Measurements from ENCODE around the gene FUBP3.

FUBP3 gene

DNA sequence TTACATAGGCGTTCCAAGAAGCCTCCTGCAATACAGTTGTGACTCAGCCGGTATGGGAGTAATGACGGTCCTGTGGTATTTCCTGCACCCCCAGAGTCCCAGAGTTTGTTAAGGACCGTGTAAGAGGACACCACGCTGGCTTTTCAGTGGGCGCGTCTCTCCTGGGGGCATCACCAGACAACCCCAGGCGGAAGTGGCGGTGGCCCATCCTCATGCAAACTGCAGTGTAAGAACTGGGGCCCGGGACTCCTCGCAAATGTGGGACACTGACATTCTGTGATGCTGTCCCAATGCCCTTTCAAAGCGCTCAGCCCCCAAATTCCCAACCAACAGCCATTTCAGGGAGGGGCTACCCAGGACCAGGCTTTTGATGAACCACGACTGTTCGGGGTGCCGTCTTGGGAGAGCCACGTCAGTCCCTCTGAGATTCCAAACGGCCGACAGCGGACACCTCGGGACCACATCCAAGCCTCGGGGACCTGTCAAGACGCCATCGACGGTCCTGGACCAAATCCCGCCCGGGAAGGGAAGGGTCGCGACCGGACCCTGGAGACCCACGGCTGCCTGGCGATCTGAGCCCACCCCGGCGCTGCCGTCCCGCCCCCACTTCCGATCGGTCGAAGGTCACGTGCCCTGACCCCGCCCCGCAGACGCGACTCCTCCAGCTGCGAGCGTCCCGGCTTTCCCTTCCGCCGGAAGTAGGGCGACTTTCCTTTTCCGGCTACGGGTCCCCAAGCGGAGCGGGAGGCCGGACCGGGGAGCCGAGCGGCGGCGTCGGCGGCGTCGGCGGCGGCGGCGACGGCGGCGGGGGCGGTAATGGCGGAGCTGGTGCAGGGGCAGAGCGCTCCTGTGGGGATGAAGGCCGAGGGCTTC, at the start of gene FUBP3:
Gene FUBP3, plus strand, starts transcription at position 713 of the 873 bp plus-strand sequence. Its CDS starts 104 bp downstream, at position 817.
- peak; percentile 88 for DNase-seq (ENCODE audit: low read depth)

DNA sequence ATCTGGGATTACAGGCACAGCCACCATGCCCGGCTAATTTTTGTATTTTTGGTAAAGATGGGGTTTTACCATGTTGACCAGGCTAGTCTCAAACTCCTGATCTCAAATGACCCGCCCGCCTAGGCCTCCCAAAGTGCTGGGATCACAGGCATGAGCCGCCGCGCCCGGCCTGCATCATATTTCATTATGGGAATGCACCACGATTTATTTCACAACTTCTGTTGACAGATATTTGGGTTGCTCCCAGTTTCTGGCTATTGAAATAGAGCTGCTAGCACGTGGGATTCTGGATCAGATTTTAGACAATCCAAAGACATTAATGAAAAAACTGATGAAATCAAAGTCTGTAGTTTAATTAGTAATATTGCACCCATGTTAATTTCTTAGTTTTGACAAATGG, 48.4 kb upstream of the FUBP3 start:
- DNase-seq (ENCODE audit: low read depth) = no peak

GRCh38 chr9:130531670-130532069, 47.7 kb upstream of the FUBP3 start:
- no peak for DNase-seq (ENCODE audit: low read depth)

DNA sequence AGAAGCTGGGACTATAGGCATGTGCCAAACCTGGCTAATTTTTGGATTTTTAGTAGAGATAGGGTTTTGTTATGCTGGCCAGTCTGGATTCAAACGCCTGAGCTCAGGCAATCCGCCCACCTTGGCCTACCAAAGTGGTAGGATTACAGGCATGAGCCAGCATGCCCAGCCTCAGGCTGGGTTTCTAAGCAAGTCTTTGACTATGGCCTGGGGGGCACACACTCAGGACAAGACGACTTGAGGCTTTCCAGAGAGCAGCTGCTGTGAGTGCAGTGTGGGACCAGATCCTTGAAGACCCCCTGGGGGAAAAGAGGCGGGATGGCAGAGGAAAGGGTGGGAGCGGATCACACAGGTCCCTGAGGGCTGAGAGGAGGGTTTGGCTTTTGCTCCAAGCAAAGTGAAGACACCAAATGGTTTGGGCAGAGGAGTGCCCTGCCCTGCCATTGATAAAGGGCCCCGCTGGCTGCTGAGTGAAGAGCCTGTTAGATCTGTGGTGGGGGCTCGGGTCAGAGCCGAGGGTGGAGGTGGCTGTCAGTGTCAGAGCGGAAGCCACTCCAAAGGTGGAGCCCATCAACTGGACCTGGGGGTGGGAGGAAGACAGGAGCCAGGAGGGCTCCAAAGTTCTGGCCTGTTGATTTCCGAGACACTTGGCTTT, 46.8 kb upstream of the FUBP3 start:
- DNase-seq (ENCODE audit: low read depth) = no peak

GRCh38 chr9:130535818-130536521, 43.4 kb upstream of the FUBP3 start:
- DNase-seq (ENCODE audit: low read depth) = no peak

DNA sequence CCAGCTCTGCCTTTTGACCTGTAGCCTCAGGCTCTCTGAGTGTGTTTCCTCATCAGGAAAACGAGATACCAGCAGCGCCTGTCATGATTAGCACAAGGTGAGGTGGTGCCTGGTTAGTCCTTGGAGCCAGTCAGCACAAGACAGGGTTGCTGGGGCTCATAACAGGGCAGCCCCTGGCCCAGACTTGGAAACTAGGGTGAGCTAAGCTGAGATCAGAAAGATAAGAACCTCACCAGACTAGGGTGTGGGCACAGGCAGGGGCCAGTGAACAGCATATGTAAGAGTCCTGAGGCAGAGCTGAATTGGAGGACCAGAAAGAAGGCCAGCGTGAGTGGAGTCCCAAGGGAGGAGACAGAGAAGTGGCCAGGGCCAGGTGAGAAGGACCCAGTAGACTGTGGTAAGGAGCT, 42.7 kb upstream of the FUBP3 start:
- no peak for DNase-seq (ENCODE audit: low read depth)

- DNase-seq (ENCODE audit: low read depth) = no peak
Measured at GRCh38 chr9:130537346-130538050, 41.9 kb upstream of the FUBP3 start.

DNA sequence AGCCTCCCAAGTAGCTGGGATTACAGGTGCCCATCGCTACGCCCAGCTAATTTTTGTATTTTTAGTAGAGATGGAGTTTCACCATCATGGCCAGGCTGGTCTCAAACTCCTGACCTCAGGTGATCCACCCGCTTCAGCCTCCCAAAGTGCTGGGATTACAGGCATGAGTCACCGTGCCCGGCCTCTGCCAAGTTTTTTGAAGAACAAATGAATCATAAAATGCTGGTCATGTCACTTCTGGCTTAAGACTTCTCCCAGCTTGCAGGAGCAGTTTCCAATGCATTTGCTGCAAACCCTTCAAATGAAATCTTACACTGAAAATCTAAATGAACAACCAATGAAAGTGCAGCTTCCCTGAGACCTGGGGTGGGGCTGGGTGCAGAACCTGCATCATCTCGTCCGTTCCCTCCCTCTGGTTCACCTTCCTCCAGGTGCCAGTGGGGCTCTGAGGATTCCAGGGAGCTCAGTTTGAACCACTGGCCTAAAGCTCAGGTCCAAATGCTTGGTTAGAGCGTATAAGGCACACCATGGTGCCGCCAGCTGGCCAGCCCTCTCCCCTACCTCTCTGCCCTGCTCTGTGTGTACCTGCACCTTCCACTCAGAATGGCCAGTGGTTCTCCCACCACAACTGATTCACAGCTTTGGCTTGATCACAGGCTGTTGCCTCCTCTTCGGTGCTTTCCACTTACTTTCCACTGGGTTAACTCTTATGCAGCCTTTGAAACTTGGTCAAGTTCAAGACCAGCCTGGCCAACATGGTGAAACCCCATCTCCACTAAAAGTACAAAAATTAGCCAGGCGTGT, 39.8 kb upstream of the FUBP3 start:
- DNase-seq (ENCODE audit: low read depth) = no peak

GRCh38 chr9:130541533-130541932, 37.8 kb upstream of the FUBP3 start:
- DNase-seq (ENCODE audit: low read depth) = no peak

DNA sequence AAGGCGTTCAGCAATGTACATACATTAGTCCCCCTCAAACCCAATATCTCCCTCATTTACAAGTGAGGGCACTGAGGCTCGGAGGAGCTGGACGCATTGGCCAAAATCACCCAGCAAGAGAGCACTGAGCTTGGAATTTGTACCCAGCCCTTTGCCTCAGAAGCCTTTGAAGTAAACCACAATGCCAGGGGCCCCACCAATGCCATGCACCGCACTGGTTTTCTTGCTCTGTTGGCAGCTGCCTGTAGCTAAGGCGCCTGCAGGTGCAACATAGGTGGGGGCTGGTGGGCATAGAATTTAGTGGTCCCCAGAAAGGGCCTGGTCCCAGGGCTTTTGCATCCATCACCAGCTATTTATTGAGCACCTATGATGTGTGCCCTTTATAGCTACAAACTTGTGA, 37.3 kb upstream of the FUBP3 start:
- no peak for DNase-seq (ENCODE audit: low read depth)

- no peak for DNase-seq (ENCODE audit: low read depth)
Measured at GRCh38 chr9:130542457-130543228, 36.7 kb upstream of the FUBP3 start.

GRCh38 chr9:130543368-130543767, 36.0 kb upstream of the FUBP3 start:
- no peak for DNase-seq (ENCODE audit: low read depth)

GRCh38 chr9:130543859-130544258, 35.5 kb upstream of the FUBP3 start:
- no peak for DNase-seq (ENCODE audit: low read depth)

DNA sequence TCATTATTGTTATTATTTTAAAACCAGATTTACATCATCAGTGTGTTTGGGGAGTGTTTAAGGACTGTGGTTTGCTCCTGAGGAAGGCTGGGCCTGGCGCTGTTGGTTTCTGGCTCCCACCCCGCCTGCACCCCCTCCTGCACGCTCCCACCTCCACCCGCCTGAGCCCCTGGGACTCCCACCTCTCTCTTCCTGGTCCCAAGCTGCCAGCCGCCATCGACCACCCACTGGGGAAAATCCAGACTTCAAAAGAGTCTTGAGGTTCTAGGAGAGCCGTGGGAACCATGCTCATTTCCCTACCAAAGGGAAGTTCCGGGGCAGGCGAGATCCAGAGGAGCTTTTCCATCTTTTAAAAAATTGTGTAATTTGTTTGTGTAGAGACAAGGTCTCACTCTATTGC, 35.0 kb upstream of the FUBP3 start:
- DNase-seq (ENCODE audit: low read depth) = no peak

- DNase-seq (ENCODE audit: low read depth) = no peak
Measured at GRCh38 chr9:130548103-130548502, 31.3 kb upstream of the FUBP3 start.

DNA sequence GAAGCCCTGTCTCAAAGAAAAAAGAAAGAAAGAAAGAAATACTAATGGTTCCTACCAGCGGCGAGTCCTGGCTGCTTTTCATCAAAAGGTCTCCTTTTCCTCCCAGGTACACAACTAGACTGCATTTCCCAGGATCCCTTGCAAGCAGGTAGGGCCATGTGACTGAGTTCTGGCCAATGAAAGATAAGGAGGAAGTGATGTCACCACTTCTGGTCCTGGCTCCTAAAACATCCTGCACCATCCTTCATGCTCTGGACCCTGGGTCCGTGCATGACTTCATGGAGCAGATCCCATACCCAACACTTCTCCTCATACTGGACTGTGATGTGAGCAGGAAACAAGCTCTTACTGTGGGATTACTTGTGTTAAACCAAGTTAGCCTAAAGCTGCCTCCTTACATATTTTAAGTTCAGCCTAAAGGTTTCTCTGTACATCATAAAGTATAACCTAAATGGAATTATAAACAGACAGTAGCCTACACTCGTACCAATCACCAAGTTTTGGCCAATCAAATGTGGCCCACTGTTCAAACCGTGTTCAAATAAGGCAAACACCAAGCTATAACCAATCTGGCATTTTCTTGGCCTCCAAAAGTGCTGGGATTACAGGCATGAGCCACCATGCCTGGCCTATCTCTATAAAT, 30.2 kb upstream of the FUBP3 start:
- DNase-seq (ENCODE audit: low read depth) = no peak

- DNase-seq (ENCODE audit: low read depth) = no peak
Measured at GRCh38 chr9:130554606-130555005, 24.8 kb upstream of the FUBP3 start.

GRCh38 chr9:130555061-130555460, 24.3 kb upstream of the FUBP3 start:
- DNase-seq (ENCODE audit: low read depth) = no peak

GRCh38 chr9:130555968-130556367, 23.4 kb upstream of the FUBP3 start:
- no peak for DNase-seq (ENCODE audit: low read depth)
